ENCODE data around the gene IFITM5.

GRCh38 chr11:257766-258493 is 41.4 kb downstream of the IFITM5 start:
- TF ChIP-seq EZH2phosphoT487 (IDR thresholded peaks at IDR 0.05; ENCODE audit: insufficient read depth, low read depth) (no peak), EZH2 (IDR thresholded peaks at IDR 0.05; ENCODE audit: insufficient read depth, poor library complexity, severe bottlenecking) (no peak)

Data from GM23248 (cell line).